Thyroid gland (tissue), 4 donors: Measurements from ENCODE around the gene ACVR1B.

Experiments
- POLR2A ChIP-seq, 2 donors: fragments of 450-650 bp; IDR thresholded peaks; one replicate each; pipeline ENCODE4 v1.6.1; 2017; ENCODE audit warnings: antibody characterized with exemption in 2 of 2, mild to moderate bottlenecking in 2 of 2, moderate library complexity in 1 of 2
- TF ChIP-seq, protein P1 (sequence below), 6 experiments: fragments of 200-600 bp in 3 of 6; fragments of 450-650 bp in 3 of 6; sonication (generic) in 3 of 6; IDR thresholded peaks; one replicate each; pipeline ENCODE4 v1.5.1; 2016 to 2019; ENCODE audit warnings: antibody characterized with exemption in 6 of 6, mild to moderate bottlenecking in 2 of 6, inconsistent platforms in 1 of 6, moderate library complexity in 1 of 6

DNA sequence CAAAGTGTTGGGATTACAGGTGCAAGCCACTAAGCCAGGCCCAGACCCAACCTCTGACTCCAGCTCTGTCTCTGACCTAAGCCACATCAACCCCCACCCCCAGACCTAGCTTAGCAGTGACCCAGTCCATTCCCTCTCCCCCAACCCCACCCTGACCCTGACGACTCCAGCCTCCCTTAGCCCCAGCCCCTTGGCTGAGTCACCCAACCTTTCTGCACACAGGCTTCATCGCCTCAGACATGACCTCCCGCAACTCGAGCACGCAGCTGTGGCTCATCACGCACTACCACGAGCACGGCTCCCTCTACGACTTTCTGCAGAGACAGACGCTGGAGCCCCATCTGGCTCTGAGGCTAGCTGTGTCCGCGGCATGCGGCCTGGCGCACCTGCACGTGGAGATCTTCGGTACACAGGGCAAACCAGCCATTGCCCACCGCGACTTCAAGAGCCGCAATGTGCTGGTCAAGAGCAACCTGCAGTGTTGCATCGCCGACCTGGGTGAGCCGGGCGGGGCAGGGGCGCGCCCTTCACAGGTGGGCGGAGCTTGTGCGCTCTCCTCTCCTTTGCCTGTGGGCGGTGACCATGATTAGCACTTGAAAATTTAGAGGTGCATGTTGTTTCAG, 36.4 kb upstream of the ACVR1B start:
- TF ChIP-seq, protein P1, sequence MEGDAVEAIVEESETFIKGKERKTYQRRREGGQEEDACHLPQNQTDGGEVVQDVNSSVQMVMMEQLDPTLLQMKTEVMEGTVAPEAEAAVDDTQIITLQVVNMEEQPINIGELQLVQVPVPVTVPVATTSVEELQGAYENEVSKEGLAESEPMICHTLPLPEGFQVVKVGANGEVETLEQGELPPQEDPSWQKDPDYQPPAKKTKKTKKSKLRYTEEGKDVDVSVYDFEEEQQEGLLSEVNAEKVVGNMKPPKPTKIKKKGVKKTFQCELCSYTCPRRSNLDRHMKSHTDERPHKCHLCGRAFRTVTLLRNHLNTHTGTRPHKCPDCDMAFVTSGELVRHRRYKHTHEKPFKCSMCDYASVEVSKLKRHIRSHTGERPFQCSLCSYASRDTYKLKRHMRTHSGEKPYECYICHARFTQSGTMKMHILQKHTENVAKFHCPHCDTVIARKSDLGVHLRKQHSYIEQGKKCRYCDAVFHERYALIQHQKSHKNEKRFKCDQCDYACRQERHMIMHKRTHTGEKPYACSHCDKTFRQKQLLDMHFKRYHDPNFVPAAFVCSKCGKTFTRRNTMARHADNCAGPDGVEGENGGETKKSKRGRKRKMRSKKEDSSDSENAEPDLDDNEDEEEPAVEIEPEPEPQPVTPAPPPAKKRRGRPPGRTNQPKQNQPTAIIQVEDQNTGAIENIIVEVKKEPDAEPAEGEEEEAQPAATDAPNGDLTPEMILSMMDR (IDR thresholded peaks at IDR 0.05): no peak
- TF ChIP-seq POLR2A (IDR thresholded peaks at IDR 0.05): no peak
